GM19099 (cell line): ENCODE measurements around the gene MDFIC.

Experiments
- POLR2A ChIP-seq: IDR thresholded peaks from 3 replicates; pipeline ENCODE4 v1.6.1; 2011; ENCODE audit warnings: low read depth; ENCODE audit not compliant: insufficient read length; ENCODE audit errors: extremely low read depth

The MDFIC gene

DNA sequence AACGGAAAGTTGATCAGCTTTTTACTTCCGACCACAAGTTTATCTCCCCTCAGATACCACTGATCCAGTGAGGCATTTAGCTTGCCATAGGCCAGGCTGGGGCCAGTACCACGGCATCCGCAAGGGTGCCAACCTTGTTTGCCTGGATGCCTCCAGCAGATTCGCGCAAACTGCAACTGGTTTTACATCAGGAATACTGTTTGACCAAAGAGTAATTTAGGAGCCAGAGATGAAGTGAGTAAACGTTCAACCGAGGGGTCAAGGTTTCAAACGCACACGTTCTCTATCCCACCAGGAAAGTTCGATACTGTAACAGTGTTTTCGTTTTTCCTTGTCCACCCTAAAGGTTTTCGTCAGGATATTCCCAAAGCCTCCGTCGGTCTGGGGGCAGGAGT, 266 bp upstream of the MDFIC start:
- TF ChIP-seq POLR2A: no peak

- peak; percentile 58 for TF ChIP-seq POLR2A
Measured at GRCh38 chr7:114922652-114923402, 933 bp downstream of the MDFIC start.

GRCh38 chr7:114923403-114923713, 1.5 kb downstream of the MDFIC start:
- TF ChIP-seq POLR2A: no peak

DNA sequence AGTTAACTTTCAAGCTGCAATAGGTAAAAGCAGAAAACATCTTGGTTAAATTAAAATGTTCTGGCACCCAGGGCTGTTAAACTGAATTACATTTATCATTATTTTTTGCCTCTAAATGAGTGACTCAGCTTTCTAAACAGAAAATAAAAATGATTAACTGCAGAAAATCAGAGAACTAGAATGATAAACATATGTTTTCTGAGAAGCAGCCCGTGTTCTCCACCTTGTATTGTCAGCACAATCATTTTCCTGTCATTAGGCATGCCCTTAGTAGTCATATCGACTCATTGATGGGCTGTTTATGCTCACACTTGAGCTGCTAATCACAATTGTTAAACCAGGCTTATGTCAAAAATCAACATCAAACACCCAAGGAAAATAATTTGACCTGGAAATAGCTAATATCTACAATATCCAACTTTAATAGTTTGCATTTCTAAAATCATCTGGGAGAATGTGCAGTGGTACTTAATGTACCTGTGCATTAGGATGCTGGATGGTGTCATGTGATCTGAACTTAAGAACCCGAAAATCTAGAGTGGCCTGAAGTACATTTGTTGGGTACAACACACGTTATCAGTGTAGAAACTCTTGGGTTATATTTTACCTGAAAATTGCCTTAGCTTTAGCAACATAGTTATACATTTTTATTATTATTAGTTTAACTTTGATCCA, 2.3 kb downstream of the MDFIC start:
- TF ChIP-seq POLR2A: no peak

DNA sequence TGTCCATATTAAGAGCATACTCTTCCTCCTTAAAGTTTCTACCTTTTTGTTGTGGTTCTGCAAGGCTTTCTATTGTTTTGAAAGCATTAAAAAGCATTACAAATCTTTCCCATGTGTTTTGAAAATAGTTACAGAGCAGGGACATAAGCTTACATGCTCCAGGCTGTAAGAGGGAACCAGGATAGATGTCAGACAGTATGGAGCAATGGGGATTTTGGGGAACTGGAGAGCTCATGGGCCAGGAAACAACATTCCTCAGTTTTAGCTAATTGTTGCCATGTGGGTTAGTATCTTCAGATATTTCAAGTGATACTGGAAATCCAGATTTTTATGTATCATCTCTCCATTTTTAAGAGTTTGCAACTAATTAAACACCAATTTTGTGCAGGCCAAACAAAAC, 3.5 kb downstream of the MDFIC start:
- no peak for TF ChIP-seq POLR2A

DNA sequence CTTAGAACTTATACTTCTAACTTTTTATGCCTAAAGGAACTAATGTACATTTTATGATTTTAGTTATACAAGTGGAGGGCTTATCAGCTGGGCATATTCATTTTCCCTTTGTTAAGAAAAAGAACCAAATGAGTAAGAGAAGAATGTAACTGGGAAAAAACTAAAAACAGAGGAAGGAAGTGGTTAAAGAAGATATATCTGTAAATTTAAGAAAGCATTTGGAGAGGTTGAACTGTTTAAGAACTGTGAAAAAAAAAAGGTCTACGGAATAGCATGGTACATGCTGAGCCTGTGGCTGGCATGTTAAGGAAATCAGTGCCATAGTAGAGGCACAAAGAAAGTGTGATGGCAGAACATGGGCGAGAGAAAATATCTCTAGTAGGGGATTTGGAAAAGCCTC, 6.2 kb downstream of the MDFIC start:
- no peak for TF ChIP-seq POLR2A

GRCh38 chr7:114929570-114929969, 7.7 kb downstream of the MDFIC start:
- no peak for TF ChIP-seq POLR2A

GRCh38 chr7:114930107-114930661, 8.3 kb downstream of the MDFIC start:
- TF ChIP-seq POLR2A: no peak

DNA sequence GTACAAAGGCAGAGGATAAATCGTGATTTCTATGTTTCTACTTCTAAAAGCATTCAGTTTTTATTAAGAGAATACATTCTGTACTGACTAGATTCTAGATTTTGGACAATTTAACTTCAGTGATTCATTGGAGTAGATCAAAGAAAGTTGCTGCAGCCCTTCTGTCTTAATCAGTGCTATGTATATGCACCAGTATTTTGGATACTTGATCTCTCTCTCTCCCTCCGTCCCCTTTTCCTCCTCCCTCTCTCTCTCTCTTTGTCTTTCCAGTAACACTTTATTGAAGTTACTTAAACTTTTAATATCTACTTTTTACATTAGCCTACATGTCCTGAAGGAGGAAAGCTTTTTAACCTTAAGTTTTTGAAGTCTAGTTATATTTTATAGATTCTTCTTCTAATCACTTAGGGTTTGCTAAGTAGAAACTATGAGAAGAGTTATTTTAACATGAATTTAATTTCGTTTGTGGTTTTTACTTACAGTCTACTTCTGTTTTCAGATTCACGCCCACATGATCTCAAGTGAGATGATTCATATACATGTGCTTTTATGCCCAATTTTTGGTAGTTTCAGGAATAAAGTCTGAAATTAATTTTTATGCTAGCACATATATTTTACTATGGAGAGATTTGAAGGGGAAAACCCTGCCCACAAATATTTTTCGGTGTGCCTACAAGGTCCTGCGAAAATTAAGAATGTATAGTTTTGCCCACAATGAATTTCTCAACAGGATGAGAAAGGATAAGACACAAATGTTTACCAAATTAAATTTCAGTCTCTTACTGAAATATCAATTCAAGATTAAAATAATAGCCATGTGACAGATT, 9.1 kb downstream of the MDFIC start:
- no peak for TF ChIP-seq POLR2A

DNA sequence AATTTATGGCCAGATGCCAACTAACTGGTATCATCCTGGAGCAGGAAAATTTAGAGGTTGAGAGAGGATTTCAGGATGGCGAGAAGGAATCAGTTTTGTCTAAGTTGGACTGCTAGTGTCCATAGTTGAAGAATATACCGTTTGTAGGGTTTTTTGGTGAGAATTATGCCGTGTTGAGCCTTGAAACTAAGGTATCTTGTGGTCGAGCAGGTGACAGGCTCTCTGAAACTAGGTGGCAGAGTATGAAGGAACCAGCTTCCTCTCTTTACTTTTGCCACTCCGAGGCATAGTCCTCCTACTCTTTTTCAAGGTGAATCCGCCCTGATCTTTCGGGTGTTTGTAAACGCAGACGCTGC, 9.7 kb downstream of the MDFIC start:
- TF ChIP-seq POLR2A: peak; percentile 15

DNA sequence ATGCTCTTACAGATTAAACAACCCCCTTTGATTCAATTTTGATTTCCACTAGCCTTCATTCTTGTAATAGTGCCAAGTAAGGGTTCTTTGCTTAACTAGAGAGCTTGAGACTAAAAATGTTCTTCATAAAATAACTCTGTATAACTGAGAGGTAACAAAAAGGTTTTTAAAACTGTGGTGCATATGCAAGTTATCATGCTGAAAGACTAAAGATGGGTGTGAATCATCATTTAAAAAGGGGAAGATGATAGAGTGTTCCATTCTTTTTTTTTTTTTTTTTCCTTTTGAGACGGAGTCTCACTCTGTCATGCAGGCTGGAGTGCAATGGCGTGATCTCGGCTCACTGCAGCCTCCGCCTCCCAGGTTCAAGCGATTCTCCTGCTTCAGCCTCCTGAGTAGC, 11.1 kb downstream of the MDFIC start:
- no peak for TF ChIP-seq POLR2A

GRCh38 chr7:114933658-114934057, 11.8 kb downstream of the MDFIC start:
- no peak for TF ChIP-seq POLR2A

GRCh38 chr7:114934086-114934485, 12.2 kb downstream of the MDFIC start:
- no peak for TF ChIP-seq POLR2A

DNA sequence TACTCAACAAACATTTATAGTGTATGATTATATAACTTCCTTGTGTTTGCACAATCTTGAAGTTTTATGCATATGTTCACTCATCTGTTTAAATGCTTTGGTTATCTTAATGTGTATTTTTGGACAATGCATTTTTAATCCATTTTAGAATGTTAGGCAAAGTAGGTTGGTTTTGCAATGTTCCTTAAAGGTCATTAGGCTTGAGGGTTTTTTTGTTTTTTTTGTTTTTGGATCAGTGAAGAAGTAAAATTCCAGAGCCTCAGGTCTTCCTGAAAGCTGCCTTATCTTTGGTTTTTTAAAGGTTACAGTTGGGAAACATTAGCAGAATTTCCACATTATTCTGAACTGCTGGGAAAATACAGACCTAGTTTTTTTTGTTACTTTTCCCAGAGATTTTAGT, 12.8 kb downstream of the MDFIC start:
- TF ChIP-seq POLR2A: no peak

- TF ChIP-seq POLR2A: no peak
Measured at GRCh38 chr7:114936471-114936870, 14.6 kb downstream of the MDFIC start.

DNA sequence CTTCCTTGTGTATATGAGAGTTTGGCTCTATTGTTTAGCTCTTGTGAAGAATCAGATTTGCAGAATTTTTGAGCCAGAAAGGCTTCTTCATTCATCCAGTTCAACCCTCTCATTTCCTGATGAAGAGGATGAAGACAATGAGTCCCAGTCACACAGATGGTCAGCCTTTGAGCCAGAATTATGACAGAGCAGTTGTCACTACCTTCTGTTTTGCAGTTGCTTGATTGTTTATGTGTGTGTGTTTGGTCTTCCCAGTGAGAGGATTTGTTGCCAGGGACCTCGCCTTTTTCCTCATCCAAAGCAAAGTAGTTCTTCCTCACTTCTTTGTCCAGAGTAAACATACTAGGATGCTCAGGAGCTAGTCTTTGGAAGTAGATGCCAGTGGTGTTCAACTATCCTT, 15.6 kb downstream of the MDFIC start:
- no peak for TF ChIP-seq POLR2A
